Measurements from ENCODE around the gene CPEB3.

GRCh38 chr10:92264249-92264648 lies 26.6 kb downstream of the CPEB3 start:
- TF ChIP-seq TARDBP (IDR thresholded peaks at IDR 0.05) = no peak
- no peak for TF ChIP-seq SP1 (IDR thresholded peaks at IDR 0.05)
